ENCODE results near the gene ZNF853.
"Not testable (repeated sequence)": the region's sequence is repeated elsewhere in the genome, so short reads cannot be mapped to it uniquely, and the experiment has no call there.

The ZNF853 gene

DNA sequence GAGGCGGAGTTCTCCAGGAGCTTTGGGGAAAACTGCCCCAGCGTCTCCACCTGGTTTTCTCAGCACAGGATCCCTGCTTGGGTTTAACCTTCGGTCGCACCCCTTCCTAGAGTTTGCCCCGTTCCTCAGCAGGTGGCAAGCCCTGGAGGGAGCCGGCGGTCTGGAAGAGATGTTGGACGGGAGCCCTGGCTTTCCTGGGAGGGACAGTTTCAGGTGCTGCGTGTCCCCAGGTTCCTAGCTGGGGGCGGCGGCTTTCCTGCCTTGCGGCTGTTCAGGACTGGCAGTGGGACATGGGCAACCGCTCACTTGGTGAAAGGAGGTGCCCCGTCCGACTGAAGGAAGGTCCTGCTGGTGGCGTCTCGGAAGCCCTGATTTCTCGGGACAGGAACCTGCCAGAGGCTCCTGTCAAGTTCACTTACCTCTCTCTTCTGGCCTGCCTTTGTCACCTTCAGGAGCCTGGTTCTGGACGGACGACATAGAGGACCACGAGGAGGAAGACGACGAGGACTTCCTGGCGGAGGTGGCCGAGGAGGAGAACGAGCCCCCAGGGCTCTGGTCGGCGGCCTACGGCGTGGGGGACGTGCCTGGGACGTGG, 36.5 kb downstream of the ZNF853 start:
- no peak for DNase-seq (ENCODE audit: low read depth in 4 of 4, low spot score in 1 of 4)

DNA sequence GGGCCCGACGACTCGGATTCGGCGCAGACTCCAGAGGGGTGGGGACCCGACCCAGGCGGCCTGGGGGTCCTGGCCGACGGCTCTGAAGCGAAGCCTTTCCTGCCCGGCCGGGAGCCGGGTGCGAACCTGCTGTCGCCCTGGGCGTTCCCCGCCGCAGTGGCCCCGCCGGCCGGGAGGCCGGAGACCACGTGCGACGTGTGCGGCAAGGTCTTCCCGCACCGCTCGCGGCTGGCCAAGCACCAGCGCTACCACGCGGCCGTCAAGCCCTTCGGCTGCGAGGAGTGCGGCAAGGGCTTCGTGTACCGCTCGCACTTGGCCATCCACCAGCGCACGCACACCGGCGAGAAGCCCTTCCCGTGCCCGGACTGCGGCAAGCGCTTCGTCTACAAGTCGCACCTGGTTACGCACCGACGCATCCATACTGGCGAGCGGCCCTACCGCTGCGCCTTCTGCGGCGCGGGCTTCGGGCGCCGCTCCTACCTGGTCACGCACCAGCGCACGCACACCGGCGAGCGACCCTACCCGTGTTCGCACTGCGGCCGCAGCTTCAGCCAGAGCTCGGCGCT, 37.1 kb downstream of the ZNF853 start:
- DNase-seq (ENCODE audit: low read depth in 4 of 4, low spot score in 1 of 4), result no peak

DNA sequence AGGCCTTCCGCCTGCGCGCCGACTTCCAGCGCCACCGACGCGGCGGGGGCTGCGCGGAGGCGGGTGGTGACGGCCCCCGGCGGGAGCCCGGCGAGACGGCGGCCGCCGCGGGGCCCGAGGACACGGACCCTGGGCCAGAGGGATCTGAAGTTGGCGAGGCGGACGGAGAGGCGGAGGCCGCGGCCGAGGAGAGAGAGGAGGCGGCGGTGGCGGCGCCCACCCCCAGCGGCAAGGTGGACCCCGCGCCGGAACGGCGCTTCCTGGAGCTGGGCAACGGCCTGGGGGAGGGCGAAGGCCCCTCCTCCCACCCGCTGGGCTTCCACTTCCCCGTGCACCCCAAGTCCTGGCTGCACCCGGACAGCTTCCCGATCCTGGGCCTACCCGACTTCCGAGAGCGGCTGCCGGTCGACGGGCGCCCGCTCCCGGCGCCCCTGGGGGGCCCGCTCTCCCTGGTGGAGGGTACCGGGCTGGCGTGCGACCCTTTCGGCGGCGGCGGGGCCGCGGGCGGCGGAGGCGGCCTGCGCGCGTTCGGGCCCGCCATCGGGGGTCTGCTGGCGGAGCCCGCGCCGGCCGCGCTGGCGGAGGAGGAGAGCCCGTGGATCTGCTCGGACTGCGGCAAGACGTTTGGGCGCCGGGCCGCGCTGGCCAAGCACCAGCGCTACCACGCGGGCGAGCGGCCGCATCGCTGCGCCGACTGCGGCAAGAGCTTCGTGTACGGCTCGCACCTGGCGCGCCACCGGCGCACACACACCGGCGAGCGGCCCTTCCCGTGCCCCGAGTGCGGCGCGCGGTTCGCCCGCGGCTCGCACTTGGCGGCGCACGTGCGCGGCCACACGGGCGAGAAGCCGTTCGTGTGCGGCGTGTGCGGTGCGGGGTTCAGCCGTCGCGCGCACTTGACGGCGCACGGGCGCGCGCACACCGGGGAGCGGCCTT, 37.9 kb downstream of the ZNF853 start:
- no peak for DNase-seq (ENCODE audit: low read depth in 4 of 4, low spot score in 1 of 4)

DNA sequence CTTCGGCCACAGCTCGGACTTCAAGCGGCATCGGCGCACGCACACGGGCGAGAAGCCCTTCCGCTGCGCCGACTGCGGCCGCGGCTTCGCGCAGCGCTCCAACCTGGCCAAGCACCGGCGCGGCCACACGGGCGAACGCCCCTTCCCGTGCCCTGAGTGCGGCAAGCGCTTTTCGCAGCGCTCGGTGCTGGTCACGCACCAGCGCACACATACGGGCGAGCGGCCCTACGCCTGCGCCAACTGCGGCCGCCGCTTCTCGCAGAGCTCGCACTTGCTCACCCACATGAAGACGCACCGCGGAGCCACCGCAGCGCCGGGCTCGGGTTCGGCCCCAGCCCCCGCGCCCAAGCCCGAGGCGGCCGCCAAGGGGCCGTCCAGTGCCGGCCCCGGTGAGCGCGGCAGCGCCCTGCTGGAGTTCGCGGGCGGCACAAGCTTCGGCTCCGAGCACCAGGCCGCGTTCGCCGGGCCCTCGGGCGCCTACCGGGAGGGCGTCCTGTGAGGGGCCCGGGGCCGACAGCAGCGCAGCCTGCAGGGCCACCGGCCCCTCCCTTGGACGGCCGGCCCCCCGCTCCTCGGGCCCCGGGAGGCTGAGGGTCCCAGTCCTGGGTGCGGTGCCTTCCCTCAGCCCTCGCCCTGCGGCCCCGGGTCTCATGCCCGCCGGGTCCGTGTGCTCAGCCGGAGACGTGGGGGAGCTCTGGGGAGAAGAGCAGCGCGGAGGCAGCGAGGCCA, 38.9 kb downstream of the ZNF853 start:
- DNase-seq (ENCODE audit: low read depth in 4 of 4, low spot score in 1 of 4), result no peak

DNA sequence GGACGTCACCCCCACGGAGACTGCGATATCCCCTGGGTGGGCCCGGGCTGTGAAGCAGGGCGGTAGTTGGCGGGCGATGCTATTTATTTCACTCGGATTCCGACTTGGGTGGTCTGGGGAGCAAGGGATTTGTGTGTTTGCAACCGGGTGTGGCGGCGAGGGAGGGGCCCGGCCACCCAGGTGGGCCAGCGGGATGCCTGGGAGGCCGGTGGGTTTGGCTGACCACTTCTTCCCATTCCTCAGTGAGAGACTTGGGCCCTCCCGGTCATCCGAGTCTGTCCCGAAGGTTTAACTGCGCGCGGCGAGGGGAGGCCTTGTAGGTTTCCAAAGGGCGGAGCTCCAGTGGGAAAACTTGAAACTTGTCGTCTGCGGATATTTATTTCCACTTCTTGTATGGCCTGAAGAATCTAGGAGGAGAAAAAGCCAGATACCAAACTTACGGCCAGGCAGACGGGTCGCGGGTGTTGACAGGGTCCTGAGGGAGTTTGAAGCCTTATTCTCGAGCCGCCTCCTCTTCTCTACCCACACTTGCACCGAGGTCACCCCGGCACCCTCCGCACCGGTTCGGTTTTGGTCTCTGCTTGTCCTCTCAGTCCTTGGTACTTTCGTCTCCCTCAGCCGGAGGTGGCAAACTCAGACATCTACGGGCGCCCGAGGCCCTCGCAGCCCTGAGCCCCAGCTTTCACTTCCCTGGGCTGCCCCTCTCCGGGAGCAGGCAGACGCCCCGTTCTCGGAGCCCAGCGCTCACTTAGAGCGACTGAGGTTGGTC, 39.6 kb downstream of the ZNF853 start:
- DNase-seq (ENCODE audit: low read depth in 4 of 4, low spot score in 1 of 4), result no peak

DNA sequence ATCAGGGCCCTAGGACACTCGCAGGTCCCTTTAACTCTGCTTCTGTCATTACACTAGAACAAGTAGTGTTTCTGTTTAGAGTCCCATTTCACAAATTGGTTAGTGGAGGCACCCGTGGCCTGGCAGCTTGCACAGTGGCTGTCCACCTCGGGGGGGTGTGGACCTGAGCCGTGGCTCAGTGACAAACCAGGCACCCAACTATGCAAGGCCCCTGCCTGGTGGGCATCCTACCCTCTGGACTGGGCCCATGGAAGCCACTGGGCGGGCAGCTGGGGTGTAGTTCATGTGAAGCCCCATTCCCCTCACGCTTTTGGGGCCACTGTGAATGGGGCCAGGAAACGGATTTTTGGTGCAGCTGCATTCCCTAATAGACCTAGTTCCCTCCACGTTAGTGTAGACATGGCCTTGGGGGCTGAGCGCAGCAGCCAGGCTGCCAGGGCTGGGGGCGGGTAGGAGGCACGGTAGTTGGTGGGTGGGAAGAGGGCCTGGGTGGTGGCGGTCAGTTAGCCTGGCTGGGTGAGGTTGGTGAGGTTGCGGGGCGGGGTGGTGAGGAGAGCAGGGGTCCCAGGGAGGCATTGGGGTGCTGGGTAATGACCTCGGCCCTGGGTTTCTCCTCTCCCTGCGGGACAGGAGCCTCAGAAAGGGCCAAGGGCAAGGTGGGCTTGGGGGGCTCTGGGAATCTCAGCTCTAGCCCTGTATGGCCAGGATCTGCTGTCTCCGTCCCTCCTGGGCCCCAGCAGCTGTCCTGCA, 40.4 kb downstream of the ZNF853 start:
- DNase-seq (ENCODE audit: low read depth in 4 of 4, low spot score in 1 of 4), result no peak

DNA sequence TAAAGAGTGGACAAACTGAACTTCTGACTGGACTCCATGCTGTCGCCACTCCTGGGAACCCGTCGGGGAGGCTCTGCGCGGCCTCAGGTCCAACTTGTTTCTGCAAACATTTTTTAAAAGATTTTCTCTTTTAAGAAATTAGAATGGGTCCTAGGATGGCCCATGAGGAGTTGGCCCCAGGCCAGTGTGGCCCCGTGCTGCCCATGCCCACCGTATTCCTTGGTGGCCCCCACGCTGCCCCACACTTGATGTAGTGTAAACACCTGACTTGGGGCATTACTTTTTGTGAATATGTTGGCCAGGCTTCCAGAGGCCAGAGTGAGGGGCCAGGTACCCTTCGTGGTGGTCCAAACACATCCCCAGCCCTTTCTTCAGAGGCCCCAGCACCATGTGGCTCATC, 41.0 kb downstream of the ZNF853 start:
- DNase-seq (ENCODE audit: low read depth in 4 of 4, low spot score in 1 of 4), result no peak

DNA sequence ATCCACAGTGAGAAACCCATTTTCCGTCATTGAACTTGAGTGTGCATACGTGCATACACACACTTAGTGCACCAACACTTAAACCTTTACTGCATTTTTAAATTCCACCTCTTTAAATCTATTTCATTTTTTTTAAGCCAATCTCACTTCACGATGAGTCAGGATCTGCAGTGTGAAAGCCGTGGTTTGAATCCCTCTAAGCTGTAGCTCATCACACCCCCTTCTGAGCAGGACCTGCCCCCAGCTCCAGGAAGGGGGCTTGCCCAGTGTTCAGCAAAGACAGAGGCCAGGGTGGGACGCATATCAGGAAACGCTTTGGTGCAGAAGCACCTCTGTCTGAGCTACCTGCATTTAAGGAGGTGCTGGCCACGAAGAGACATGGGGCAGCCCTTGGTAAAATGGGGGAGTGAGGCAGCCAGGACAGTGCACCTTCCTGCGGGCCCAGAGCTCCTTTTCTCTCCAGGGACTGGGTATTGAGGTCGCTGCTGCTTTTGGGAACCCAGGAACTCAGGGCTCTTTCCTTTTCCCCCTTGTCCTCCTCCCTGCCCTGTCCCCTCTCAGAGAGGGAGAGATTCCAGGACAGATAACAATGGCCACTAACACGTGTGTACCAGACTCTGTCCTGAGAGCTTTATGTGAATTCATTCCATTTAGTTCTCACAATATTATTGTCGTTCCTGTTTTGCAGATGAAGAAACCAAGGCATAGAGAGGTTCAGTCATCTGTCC, 43.4 kb downstream of the ZNF853 start:
- DNase-seq (ENCODE audit: low read depth in 4 of 4, low spot score in 1 of 4), result no peak

DNA sequence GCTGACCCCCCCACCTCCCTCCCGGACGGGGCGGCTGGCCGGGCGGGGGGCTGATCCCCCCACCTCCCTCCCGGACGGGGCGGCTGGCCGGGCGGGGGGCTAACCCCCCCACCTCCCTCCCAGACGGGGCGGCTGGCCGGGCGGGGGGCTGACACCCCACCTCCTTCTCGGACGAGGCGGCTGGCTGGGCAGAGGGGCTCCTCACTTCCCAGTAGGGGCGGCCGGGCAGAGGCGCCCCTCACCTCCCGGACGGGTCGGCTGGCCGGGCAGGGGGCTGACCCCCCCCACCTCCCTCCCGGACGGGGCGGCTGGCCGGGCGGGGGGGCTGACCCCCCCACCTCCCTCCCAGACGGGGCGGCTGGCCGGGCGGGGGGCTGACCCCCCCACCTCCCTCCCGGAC, 55.4 kb downstream of the ZNF853 start:
- not testable (repeated sequence) for DNase-seq (ENCODE audit: low read depth in 4 of 4, low spot score in 1 of 4)

All from stimulated activated CD4-positive, alpha-beta T cell treated with anti-CD3 and anti-CD28 coated beads, Interleukin-1b, Interleukin-23, amount 100 ng/mL, for 24 hours (primary cell).